SHP77 treated with DMSO at 0.1 percent for 48 hours (cell line): ENCODE data around the gene MAGEB1.

Experiments
- DNase-seq: peaks from one replicate; lab custom pipeline; 2025; lab: John Stamatoyannopoulos, UW

MAGEB1 gene

GRCh38 chrX:30296408-30297254 is 49.7 kb downstream of the MAGEB1 start:
- no peak for DNase-seq

- DNase-seq: no peak
Measured at GRCh38 chrX:30301208-30301607, 54.3 kb downstream of the MAGEB1 start.
